DMS 273 treated with DMSO at 0.1 percent for 48 hours (cell line): ENCODE measurements around the gene PPP1R3C.

Experiments
- DNase-seq: peaks from one replicate; lab custom pipeline; 2025; lab: John Stamatoyannopoulos, UW

The PPP1R3C gene

GRCh38 chr10:91601212-91601611 is 31.7 kb downstream of the PPP1R3C start:
- DNase-seq = no peak

GRCh38 chr10:91598211-91598977 is 34.5 kb downstream of the PPP1R3C start:
- DNase-seq = no peak

GRCh38 chr10:91597197-91597881 is 35.5 kb downstream of the PPP1R3C start:
- no peak for DNase-seq

GRCh38 chr10:91596825-91597196 is 36.1 kb downstream of the PPP1R3C start:
- no peak for DNase-seq

DNA sequence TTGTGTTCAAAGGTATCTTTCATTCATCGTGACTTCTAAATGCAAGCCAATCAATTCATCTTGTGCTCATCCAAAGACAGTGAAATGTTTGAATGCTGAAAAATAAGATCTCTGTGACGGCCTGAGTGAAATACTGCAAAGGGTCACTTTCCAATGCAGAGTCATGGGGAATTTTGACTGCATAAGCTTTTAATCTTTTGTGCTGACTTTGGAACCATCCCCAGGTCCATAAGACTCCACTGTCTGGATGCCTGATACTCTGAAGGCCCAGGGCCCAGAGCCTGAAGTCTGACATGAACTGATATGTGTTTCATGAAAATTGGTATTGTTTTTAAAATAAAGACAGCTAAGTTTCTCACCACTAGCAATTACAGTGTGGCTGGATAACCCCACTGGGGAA is 39.0 kb downstream of the PPP1R3C start:
- DNase-seq = no peak

DNA sequence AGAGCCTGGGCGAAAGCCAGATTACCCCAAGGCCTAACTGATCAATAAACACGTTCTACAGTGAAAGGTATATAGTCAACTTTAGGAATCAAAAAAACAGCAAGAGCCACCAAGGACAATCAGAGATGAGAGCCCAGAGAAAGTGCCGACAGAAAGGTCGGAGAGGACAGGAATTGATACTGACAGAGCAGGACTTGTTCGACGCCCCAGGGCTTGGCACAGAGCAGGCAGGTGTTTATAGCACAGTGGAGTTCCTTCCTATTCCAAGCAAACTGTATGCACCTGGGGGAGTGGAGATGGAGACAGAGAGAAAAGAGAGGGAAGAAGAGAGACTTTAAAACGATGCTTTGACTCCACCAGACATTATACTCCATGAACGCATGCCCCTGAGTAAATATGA is 39.5 kb downstream of the PPP1R3C start:
- DNase-seq = no peak

DNA sequence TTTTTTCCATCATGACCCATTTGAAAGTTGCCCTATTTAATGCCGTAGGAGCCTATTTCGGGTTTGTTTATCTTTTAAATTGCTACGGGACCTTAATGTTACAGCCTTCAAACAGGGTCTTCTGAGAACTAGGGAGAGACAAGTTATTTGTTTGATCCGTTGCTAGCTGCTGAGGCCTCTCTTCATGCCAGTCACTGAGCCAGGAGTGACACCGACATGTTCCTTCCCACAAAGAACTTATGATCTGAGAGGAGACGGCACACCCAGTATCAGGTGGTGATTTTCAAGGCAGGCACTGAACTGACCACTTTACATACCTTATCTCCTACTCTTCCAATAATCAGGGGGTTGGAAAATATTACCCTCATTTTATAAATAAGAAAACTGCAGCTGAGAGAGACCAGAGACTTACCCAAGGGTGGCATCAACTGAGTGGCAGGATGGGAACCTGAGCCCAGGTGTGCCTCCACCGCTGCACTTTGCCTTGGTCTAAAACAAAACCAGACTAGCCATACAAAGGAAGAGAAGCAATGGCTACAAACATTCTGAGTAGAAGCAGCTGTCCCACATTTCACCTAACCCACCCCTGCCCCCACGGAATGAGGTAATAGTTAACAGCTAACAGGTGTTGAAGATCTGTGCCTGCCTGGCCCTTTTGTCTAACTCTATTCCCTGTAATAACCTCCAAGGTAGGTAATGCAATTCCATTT is 40.5 kb downstream of the PPP1R3C start:
- peak; percentile 15 for DNase-seq

- DNase-seq = no peak
Observed at GRCh38 chr10:91591797-91592174, 41.1 kb downstream of the PPP1R3C start.

GRCh38 chr10:91590904-91591796 is 41.7 kb downstream of the PPP1R3C start:
- DNase-seq = peak; percentile 88

DNA sequence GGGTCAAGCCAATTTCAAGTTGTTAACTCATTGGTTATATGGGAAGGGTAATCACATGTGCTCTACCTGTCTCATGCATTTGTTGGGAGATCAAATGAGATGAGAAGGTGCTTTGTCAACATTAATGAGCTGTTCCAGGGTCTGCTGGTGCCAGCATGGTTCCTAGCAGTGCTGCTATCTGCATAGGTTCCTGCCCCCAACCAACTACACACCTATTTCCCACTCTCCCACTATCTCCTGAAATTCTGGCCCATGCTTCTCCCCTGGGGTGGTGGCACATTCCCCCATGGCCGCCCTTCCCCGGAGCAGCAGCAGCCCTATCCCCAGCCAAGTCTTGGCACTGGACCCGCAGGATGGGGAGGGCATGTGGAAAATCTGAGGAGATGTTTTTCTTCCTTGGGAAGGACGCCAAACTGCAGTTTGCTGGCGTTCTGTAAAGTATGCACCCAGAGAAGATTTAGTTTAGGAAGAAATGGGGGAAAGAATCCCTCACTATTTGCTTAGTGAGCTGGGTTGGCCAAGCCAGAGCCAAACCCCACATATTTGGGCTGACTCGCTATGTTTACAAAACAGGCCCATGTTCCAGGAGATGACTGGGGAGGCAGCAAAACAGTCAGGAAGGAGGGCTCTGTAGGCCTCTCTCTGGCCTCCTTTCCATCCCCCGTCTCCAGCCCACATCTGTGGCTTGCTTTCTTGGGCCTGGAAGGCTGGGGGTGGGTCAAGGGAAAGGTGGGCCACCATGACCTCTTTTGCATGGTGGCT is 42.5 kb downstream of the PPP1R3C start:
- DNase-seq = no peak

GRCh38 chr10:91589658-91590035 is 43.2 kb downstream of the PPP1R3C start:
- DNase-seq = no peak

DNA sequence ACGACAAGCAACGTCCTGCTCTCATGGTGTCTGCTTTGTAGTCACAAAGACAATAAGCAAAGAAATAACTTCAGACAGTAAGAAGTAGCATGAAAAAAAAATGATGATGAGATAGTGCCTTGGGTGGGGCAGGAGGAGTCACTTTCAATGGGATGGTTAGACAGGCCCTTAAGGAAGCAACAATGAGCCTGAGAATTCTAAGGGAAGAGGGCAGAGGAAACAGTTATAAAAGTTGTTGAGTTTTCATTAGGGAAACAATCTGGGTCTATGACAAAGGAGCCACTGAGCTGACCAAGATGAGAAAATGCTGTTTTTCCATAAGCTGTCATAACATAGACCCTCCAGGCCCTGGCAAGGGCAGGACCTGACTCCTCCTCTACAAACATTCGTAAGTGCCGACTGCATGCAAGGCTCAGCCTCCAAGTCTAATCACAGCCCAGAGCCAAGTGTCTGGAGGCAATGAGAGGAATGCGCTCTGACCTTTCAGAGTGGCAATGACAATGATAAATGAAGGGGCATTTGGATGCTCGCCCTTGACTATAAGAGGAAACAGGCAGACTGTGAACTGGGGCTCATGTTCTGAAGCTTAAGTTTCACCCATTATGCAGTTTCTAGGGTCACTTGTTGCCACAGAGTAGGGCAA is 43.7 kb downstream of the PPP1R3C start:
- DNase-seq = no peak

DNA sequence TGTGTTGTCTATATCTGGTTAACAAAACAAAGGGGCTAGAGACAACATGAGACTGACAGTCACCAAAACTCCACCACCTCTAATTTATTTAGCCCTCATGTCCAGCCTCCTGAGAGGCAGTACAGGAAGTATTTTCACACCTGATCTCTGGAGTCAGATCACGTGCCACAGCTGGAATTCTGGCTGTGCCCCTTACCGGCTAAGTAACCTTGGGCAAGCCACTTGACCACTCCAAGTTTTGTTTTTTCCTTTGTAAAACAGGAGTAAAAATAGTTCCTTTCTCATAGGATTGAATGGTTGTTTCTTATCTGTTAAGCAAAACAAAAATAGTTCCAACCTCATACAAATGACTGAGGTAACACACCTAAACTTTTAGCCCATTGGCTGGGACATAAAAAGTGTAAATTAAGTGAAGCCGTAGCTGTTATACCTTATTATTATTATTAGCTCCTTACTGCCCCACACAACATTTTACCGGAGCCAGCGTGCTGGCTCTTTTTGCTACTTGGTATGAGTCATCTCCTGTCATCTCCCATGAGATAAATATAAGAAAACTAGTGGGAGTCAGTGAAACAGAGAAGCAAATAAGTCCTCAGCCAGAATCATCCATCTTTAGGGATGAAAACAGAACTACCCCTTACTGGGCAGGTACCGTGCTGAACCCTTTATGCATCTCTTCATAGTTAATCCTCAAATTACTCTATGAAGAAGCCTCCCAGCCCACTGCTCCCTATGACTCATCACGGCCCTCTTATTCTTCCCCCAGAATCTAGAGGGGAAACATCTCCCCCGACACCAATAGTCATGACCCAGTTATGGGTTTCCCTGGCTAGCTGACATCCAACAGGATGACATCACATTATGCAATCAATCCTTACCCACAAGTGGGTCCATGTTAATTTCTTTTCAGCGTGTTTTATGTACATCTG is 44.9 kb downstream of the PPP1R3C start:
- DNase-seq = no peak

DNA sequence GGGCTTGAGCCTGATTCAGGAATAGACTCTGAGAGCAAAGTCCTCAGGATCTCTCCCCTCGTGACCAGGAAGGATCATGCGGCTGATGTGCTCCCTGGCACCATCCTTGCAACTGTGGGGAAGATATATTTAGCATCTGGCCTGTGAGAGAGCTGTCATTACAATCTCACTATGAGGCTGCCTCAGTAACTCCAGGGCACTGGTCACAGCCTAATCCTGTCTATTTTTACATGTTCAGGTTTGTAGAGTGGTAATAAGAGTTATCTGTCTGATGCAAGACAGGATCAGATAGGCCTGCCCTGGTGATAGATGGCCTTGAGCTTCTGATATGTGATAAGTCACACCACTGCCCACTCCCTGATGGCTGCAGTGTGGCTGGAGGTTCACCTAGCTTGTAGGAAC is 50.7 kb downstream of the PPP1R3C start:
- no peak for DNase-seq

GRCh38 chr10:91579329-91579985 is 53.4 kb downstream of the PPP1R3C start:
- DNase-seq = no peak
